Neuronal stem cell (in vitro differentiated cells): ENCODE measurements around the gene CACTIN.

Source experiments
- DNase-seq: peaks from one replicate; pipeline ENCODE4 v3.0.0-alpha.2; 2013; ENCODE audit warnings: low spot score
- H2AFZ ChIP-seq: one replicate; pipeline ENCODE4 v1.6.1; 2013; ENCODE audit warnings: mild to moderate bottlenecking, low read length, inconsistent platforms
- H2AK5ac ChIP-seq: 2 replicates; pipeline ENCODE4 v1.6.1; 2013; ENCODE audit warnings: low read depth, mild to moderate bottlenecking, inconsistent platforms, low read length, moderate library complexity, mixed read lengths
- H2BK120ac ChIP-seq: 2 replicates; pipeline ENCODE4 v1.6.1; 2013; ENCODE audit warnings: low read depth, mild to moderate bottlenecking, inconsistent platforms, low read length, moderate library complexity, mixed read lengths
- H2BK12ac ChIP-seq: one replicate; pipeline ENCODE4 v1.6.1; 2013; ENCODE audit warnings: low read length, inconsistent platforms
- H2BK15ac ChIP-seq: 2 replicates; pipeline ENCODE4 v1.6.1; 2013; ENCODE audit warnings: mild to moderate bottlenecking, low read length, inconsistent platforms, mixed read lengths
- H2BK5ac ChIP-seq: one replicate; pipeline ENCODE4 v1.6.1; 2013; ENCODE audit warnings: inconsistent platforms, mild to moderate bottlenecking, low read length, moderate library complexity
- H3K14ac ChIP-seq: one replicate; pipeline ENCODE4 v1.6.1; 2013; ENCODE audit warnings: low read length, inconsistent platforms
- H3K18ac ChIP-seq: 2 replicates; pipeline ENCODE4 v1.6.1; 2013; ENCODE audit warnings: low read length, inconsistent platforms
- H3K23ac ChIP-seq: 2 replicates; pipeline ENCODE4 v1.6.1; 2013; ENCODE audit warnings: low read depth, mild to moderate bottlenecking, mixed read lengths, low read length, inconsistent platforms; ENCODE audit not compliant: poor library complexity
- H3K27ac ChIP-seq: replicated peaks from 3 replicates; pipeline ENCODE4 v1.5.1; 2013; ENCODE audit warnings: low read length, inconsistent platforms
- H3K27me3 ChIP-seq, 3 experiments: 2 replicates each; pipeline ENCODE4 v1.6.1; 2013; ENCODE audit warnings: low read length in 3 of 3, mild to moderate bottlenecking in 2 of 3, inconsistent platforms in 1 of 3, low read depth in 1 of 3, mixed read lengths in 1 of 3, moderate library complexity in 1 of 3; ENCODE audit not compliant: control insufficient read depth in 3 of 3, insufficient read depth in 3 of 3
- H3K36me3 ChIP-seq, 2 donors: replicated peaks in 1 of 2; 2 replicates each; pipeline ENCODE4 v1.6.1; 2013; ENCODE audit warnings: low read length in 2 of 2; ENCODE audit not compliant: control insufficient read depth in 2 of 2, insufficient read depth in 2 of 2
- H3K4ac ChIP-seq: 2 replicates; pipeline ENCODE4 v1.6.1; 2013; ENCODE audit warnings: inconsistent platforms, mild to moderate bottlenecking, low read length, moderate library complexity
- H3K4me1 ChIP-seq, 2 donors: 1 replicate in 1 of 2; 2 replicates in 1 of 2; pipeline ENCODE4 v1.6.1; 2013; ENCODE audit warnings: low read length in 2 of 2, low read depth in 1 of 2; ENCODE audit not compliant: control insufficient read depth in 2 of 2, insufficient read depth in 1 of 2
- H3K4me2 ChIP-seq: one replicate; pipeline ENCODE4 v1.6.1; 2013; ENCODE audit warnings: mild to moderate bottlenecking, low read length, inconsistent platforms; ENCODE audit not compliant: insufficient read depth, poor library complexity, severe bottlenecking
- H3K4me3 ChIP-seq, 2 donors: 2 replicates each; pipeline ENCODE4 v1.5.1; 2013; ENCODE audit warnings: low read length in 2 of 2, mild to moderate bottlenecking in 2 of 2, inconsistent platforms in 1 of 2, moderate library complexity in 1 of 2
- H3K79me1 ChIP-seq: one replicate; pipeline ENCODE4 v1.6.1; 2013; ENCODE audit warnings: low read depth, mild to moderate bottlenecking, inconsistent platforms, low read length, moderate library complexity
- H3K9ac ChIP-seq: one replicate; pipeline ENCODE4 v1.6.1; 2013; ENCODE audit warnings: mild to moderate bottlenecking, low read depth, low read length, inconsistent platforms; ENCODE audit not compliant: poor library complexity
- H3K9me3 ChIP-seq, 2 donors: replicated peaks in 1 of 2; 2 replicates each; pipeline versions ENCODE3 to v1.6.1; 2013; ENCODE audit warnings: low read length in 2 of 2, mild to moderate bottlenecking in 2 of 2, inconsistent platforms in 1 of 2, low read depth in 1 of 2, mixed read lengths in 1 of 2, moderate library complexity in 1 of 2; ENCODE audit not compliant: control insufficient read depth in 2 of 2, insufficient read depth in 1 of 2
- H4K8ac ChIP-seq: one replicate; pipeline ENCODE4 v1.6.1; 2013; ENCODE audit warnings: low read depth, mild to moderate bottlenecking, inconsistent platforms, low read length, moderate library complexity
- H4K91ac ChIP-seq: one replicate; pipeline ENCODE4 v1.6.1; 2013; ENCODE audit warnings: low read length, low read depth, mild to moderate bottlenecking, inconsistent platforms; ENCODE audit not compliant: poor library complexity
- WGBS, 2 donors: extraction: QIAGEN DNeasy Blood & Tissue Kit; methylation state at CpG; one replicate each; pipeline ENCODE4 v1.1.7; 2013; ENCODE audit warnings: missing lambda C conversion rate in 2 of 2, mixed read lengths in 1 of 2; ENCODE audit not compliant: insufficient read length in 2 of 2, insufficient replicate concordance in 1 of 2; ENCODE audit errors: extremely low coverage in 2 of 2; 5-methylcytosine and 5-hydroxymethylcytosine counted together

CACTIN gene

GRCh38 chr19:3606174-3606689 lies 20.4 kb downstream of the CACTIN start:
- H3K23ac ChIP-seq = peak overlapping the region; percentile 73
- H4K8ac ChIP-seq = no peak overlapping the region
- peak overlapping the region in 1 of 2 donors; percentile 65 for H3K4me3 ChIP-seq
- H2BK15ac ChIP-seq = peak overlapping the region; percentile 55
- H3K9me3 ChIP-seq = no peaks in the 10 kb centered on the region
- H3K27me3 ChIP-seq = peaks cover 3 to 29% (median 28%) of the 10 kb centered on the region in 3 experiments
- peak overlapping the region; percentile 74 for H2AFZ ChIP-seq
- H3K14ac ChIP-seq = no peak overlapping the region
- no peak overlapping the region for H2BK12ac ChIP-seq
- no peak overlapping the region for H2BK120ac ChIP-seq
- no peak overlapping the region for H3K4ac ChIP-seq
- H3K9ac ChIP-seq = peak overlapping the region; percentile 70
- H3K18ac ChIP-seq = peak overlapping the region; percentile 95
- no peaks in the 10 kb centered on the region for H3K79me1 ChIP-seq
- no peak overlapping the region for H4K91ac ChIP-seq
- peaks cover 2 to 14% of the 10 kb centered on the region in 2 donors for H3K36me3 ChIP-seq
- DNase-seq = no peak
- H3K27ac ChIP-seq = no peak overlapping the region
- peak overlapping the region; percentile 37 for H2AK5ac ChIP-seq
- peak overlapping the region; percentile 54 for H3K4me2 ChIP-seq
- no CpG with 5 or more reads among the region's 35 CpGs for WGBS, 2 donors
- H3K4me1 ChIP-seq = peaks cover 5 to 18% of the 10 kb centered on the region in 2 donors
- peak overlapping the region; percentile 90 for H2BK5ac ChIP-seq

- Histone ChIP-seq H3K23ac (peak overlapping the region; percentile 73), H3K4ac (no peak overlapping the region), H3K18ac (peak overlapping the region; percentile 80), H2BK5ac (no peak overlapping the region), H3K4me3 (no peak overlapping the region), H2AFZ (peak overlapping the region; percentile 74), H3K27ac (no peak overlapping the region), H2AK5ac (no peak overlapping the region), H2BK15ac (peak overlapping the region; percentile 55), H3K9ac (no peak overlapping the region), H4K8ac (no peak overlapping the region), H3K4me2 (no peak overlapping the region), H4K91ac (no peak overlapping the region), H3K36me3 (peaks cover 2 to 10% of the 10 kb centered on the region in 2 donors), H2BK12ac (no peak overlapping the region), H3K4me1 (peaks cover 5 to 18% of the 10 kb centered on the region in 2 donors), H3K14ac (no peak overlapping the region), H3K9me3 (no peaks in the 10 kb centered on the region), H3K27me3 (peaks cover 3 to 29% (median 28%) of the 10 kb centered on the region in 3 experiments), H3K79me1 (no peaks in the 10 kb centered on the region), H2BK120ac (no peak overlapping the region)
- no CpG with 5 or more reads among the region's 5 CpGs for WGBS, 2 donors
- no peak for DNase-seq
These were observed 20.8 kb downstream of the CACTIN start for GRCh38 chr19:3605770-3606169.

GRCh38 chr19:3605361-3605760 lies 21.2 kb downstream of the CACTIN start:
- no peak overlapping the region for H2BK15ac ChIP-seq
- no peaks in the 10 kb centered on the region for H3K79me1 ChIP-seq
- H4K8ac ChIP-seq = no peak overlapping the region
- no peak overlapping the region for H2AFZ ChIP-seq
- H3K27ac ChIP-seq = no peak overlapping the region
- H3K4me1 ChIP-seq = peaks cover 5 to 18% of the 10 kb centered on the region in 2 donors
- no peak overlapping the region for H3K4me3 ChIP-seq
- WGBS, 2 donors = no CpG with 5 or more reads among the region's 3 CpGs
- no peak overlapping the region for H3K14ac ChIP-seq
- no peak overlapping the region for H3K4me2 ChIP-seq
- H3K27me3 ChIP-seq = peaks cover 3 to 29% (median 28%) of the 10 kb centered on the region in 3 experiments
- H4K91ac ChIP-seq = no peak overlapping the region
- H2BK120ac ChIP-seq = no peak overlapping the region
- H3K4ac ChIP-seq = no peak overlapping the region
- no peak overlapping the region for H3K9ac ChIP-seq
- H3K9me3 ChIP-seq = no peaks in the 10 kb centered on the region
- no peak overlapping the region for H2BK5ac ChIP-seq
- H3K18ac ChIP-seq = no peak overlapping the region
- DNase-seq = no peak
- H2BK12ac ChIP-seq = no peak overlapping the region
- peak overlapping the region; percentile 73 for H3K23ac ChIP-seq
- H3K36me3 ChIP-seq = peaks cover 2 to 6% of the 10 kb centered on the region in 2 donors
- H2AK5ac ChIP-seq = peak overlapping the region; percentile 1

GRCh38 chr19:3604987-3605343 lies 21.6 kb downstream of the CACTIN start:
- no peak for DNase-seq
- H3K9me3 ChIP-seq = no peaks in the 10 kb centered on the region
- no CpG with 5 or more reads among the region's 11 CpGs for WGBS, 2 donors
- no peak overlapping the region for H3K27ac ChIP-seq
- H3K4me3 ChIP-seq = no peak overlapping the region
- H3K14ac ChIP-seq = no peak overlapping the region
- no peak overlapping the region for H3K4ac ChIP-seq
- H2AFZ ChIP-seq = no peak overlapping the region
- peak overlapping the region; percentile 25 for H2BK12ac ChIP-seq
- peaks cover 0 to 2% of the 10 kb centered on the region in 2 donors for H3K36me3 ChIP-seq
- H4K8ac ChIP-seq = peak overlapping the region; percentile 86
- no peak overlapping the region for H2BK15ac ChIP-seq
- no peak overlapping the region for H4K91ac ChIP-seq
- H3K79me1 ChIP-seq = no peaks in the 10 kb centered on the region
- H3K9ac ChIP-seq = no peak overlapping the region
- H2BK120ac ChIP-seq = no peak overlapping the region
- H2AK5ac ChIP-seq = peak overlapping the region; percentile 1
- H3K4me1 ChIP-seq = peaks cover 5 to 18% of the 10 kb centered on the region in 2 donors
- H3K23ac ChIP-seq = peak overlapping the region; percentile 73
- H3K18ac ChIP-seq = peak overlapping the region; percentile 38
- H2BK5ac ChIP-seq = no peak overlapping the region
- H3K4me2 ChIP-seq = no peak overlapping the region
- peaks cover 3 to 29% (median 28%) of the 10 kb centered on the region in 3 experiments for H3K27me3 ChIP-seq
